GM13977 (cell line): ENCODE measurements around the gene BAZ1A.

Experiments
- DNase-seq: peaks from one replicate; pipeline ENCODE4 v3.0.0; 2012; ENCODE audit warnings: low spot score
- in situ Hi-C: fragments of 300-500 bp; cut with MboI; formaldehyde crosslinking; loops from one replicate; pipeline ENCODE4 v1.12.0; 2022; ENCODE audit warnings: low sequenced_read_pairs, low pct_unique_long_range_greater_than_20kb, mixed read lengths, inconsistent platforms; ENCODE audit not compliant: unreplicated experiment
- TF ChIP-seq, protein P1 (sequence below): IDR thresholded peaks from 2 replicates; pipeline ENCODE4 v1.5.1; 2012; ENCODE audit warnings: mild to moderate bottlenecking, control low read depth; ENCODE audit not compliant: insufficient read depth; ENCODE audit errors: extremely low read depth, missing control alignments

Gene BAZ1A

GRCh38 chr14:34780646-34781045 lies 94.5 kb downstream of the BAZ1A start:
- no peak for DNase-seq
- TF ChIP-seq, protein P1, sequence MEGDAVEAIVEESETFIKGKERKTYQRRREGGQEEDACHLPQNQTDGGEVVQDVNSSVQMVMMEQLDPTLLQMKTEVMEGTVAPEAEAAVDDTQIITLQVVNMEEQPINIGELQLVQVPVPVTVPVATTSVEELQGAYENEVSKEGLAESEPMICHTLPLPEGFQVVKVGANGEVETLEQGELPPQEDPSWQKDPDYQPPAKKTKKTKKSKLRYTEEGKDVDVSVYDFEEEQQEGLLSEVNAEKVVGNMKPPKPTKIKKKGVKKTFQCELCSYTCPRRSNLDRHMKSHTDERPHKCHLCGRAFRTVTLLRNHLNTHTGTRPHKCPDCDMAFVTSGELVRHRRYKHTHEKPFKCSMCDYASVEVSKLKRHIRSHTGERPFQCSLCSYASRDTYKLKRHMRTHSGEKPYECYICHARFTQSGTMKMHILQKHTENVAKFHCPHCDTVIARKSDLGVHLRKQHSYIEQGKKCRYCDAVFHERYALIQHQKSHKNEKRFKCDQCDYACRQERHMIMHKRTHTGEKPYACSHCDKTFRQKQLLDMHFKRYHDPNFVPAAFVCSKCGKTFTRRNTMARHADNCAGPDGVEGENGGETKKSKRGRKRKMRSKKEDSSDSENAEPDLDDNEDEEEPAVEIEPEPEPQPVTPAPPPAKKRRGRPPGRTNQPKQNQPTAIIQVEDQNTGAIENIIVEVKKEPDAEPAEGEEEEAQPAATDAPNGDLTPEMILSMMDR: no peak
- in situ Hi-C loops: no loop called here

- TF ChIP-seq, protein P1: no peak
- no peak for DNase-seq
- in situ Hi-C loops: no loop called here
Measured at GRCh38 chr14:34778744-34779143, 96.4 kb downstream of the BAZ1A start.

GRCh38 chr14:34776611-34777010 lies 98.5 kb downstream of the BAZ1A start:
- DNase-seq: no peak
- TF ChIP-seq, protein P1: no peak
- in situ Hi-C loops: no loop called here

DNA sequence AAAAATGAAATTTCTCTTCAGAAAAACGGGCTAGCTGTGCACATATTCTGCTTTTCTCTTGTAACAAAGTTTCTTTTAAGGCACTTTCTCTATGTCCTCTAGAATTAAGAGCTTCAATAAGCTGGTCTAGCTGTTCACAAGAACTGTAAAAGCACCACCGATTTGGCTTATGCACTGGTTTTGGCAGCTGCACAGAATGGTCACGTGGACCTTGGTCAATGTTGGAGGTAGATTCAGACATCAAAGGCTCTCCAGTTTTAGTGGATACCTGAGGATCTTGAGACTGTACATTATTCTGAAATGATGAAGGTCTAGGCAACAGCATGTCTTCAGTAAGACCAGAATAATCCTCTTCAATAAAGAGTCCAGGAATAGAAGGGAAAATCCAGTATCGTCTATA lies 99.2 kb downstream of the BAZ1A start:
- TF ChIP-seq, protein P1: no peak
- in situ Hi-C loops: no loop called here
- DNase-seq: no peak

GRCh38 chr14:34775342-34775741 lies 99.8 kb downstream of the BAZ1A start:
- no peak for DNase-seq
- in situ Hi-C loops: no loop called here
- TF ChIP-seq, protein P1: no peak

DNA sequence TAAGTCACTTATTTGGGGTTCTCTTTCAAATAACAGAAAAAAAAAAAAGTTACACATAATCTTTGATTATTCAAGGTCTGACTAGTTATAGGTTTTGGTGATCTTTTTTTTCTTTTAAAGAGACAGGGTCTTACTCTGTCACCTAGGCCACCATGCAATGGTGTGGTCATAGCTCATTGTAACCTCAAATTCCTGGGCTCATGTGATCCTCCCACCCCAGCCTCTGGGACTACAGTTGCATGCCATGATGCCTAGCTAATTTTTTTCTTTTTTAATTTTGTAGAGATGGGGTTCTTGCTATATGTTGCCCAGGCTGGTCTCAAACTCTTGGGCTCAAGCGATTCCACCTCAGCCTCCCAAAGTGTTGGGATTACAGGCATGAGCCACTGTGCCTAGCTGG lies 104.3 kb downstream of the BAZ1A start:
- DNase-seq: no peak
- TF ChIP-seq, protein P1: no peak
- in situ Hi-C loops: no loop called here

- no peak for DNase-seq
- TF ChIP-seq, protein P1: no peak
- in situ Hi-C loops: no loop called here
Measured at GRCh38 chr14:34766606-34767005, 108.6 kb downstream of the BAZ1A start.
